Large intestine (tissue), 3 donors: ENCODE measurements around the gene NLRC5. TPM values are rescaled to one million over a fixed set of nuclear protein-coding genes. Genes with fewer than 3 reads are reported as not detected.
A peak's percentile ranks its signal among the peaks of the same experiment; 100 is the strongest.

Experiments
- DNase-seq, 2 donors: peaks; one replicate each; pipeline versions ENCODE4 v3.0.0 to v3.0.0-alpha.2; 2013
- H3K27ac ChIP-seq: one replicate; pipeline ENCODE4 v1.5.1; 2013; ENCODE audit warnings: low read length
- H3K27me3 ChIP-seq: 2 replicates; pipeline ENCODE4 v1.6.1; 2013; ENCODE audit warnings: low read length; ENCODE audit not compliant: control insufficient read depth, insufficient read depth
- H3K36me3 ChIP-seq: 2 replicates; pipeline ENCODE4 v1.6.1; 2013; ENCODE audit warnings: low read length; ENCODE audit not compliant: control insufficient read depth, insufficient read depth
- H3K4me1 ChIP-seq: one replicate; pipeline ENCODE4 v1.6.1; 2013; ENCODE audit warnings: low read length; ENCODE audit not compliant: control insufficient read depth, insufficient read depth
- H3K4me3 ChIP-seq: one replicate; pipeline ENCODE4 v1.5.1; 2013; ENCODE audit warnings: low read length
- H3K9me3 ChIP-seq: one replicate; pipeline ENCODE4 v1.6.1; 2013; ENCODE audit warnings: mild to moderate bottlenecking, low read depth, low read length, moderate library complexity; ENCODE audit not compliant: control insufficient read depth
- WGBS: methylation state at CpG from one replicate; pipeline ENCODE4 v1.1.5; 2013; ENCODE audit warnings: low lambda C conversion rate; ENCODE audit not compliant: insufficient coverage; 5-methylcytosine and 5-hydroxymethylcytosine counted together
- polyA plus RNA-seq: library from polyadenylated mRNA; unstranded; fragments of 120-200 nt; gene quantifications from one replicate; pipeline ENCODE4 v1.2.1, GENCODE V29; 2013

Gene NLRC5
- polyA plus RNA-seq, 1 donor: 11.1 TPM

DNA sequence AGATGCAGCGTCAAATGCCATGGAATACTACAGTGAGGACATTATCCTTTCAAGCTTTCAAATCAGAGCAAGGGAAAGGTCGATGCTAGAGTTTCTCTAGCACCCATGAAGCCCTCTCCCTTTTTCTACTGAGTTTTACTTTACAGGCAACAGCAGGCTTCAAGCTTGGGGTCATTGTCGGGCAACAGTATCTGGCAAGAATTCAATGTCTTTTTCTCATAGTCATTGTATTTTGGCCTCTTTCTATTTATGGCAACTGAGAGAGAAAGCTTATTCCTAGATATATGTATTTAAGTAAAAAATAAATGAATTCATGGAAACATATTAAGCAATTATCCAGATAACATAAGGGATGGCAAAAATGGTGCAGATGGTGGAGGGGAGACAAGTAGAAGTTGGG is 28.0 kb upstream of the NLRC5 start:
- H3K4me1 ChIP-seq: no peaks in the 10 kb centered on the region
- WGBS: no CpG with 5 or more reads among the region's 3 CpGs
- no peak overlapping the region for H3K4me3 ChIP-seq
- H3K9me3 ChIP-seq: no peaks in the 10 kb centered on the region
- no peaks in the 10 kb centered on the region for H3K36me3 ChIP-seq
- no peak for DNase-seq
- H3K27me3 ChIP-seq: no peaks in the 10 kb centered on the region
- no peak overlapping the region for H3K27ac ChIP-seq

DNA sequence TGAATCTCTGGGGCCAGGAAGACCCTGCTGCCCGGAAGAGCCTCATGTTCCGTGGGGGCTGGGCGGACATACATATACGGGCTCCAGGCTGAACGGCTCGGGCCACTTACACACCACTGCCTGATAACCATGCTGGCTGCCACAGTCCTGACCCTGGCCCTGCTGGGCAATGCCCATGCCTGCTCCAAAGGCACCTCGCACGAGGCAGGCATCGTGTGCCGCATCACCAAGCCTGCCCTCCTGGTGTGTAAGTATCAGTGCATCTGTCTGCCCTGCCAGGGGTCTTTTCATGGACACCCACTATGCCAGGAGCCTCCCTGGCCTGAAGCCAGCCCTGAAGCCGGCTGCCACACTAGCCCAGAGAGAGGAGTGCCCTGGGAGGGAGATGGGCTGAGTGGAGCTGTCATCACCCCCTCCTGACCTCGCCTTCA is 27.5 kb upstream of the NLRC5 start, which contains the start of gene CETP:
Gene CETP (plus strand): TSS at position 100 of the 431 bp plus-strand sequence. CDS start 30 bp downstream, at position 130.
- no peak for DNase-seq
- no peaks in the 10 kb centered on the region for H3K9me3 ChIP-seq
- H3K4me1 ChIP-seq: no peaks in the 10 kb centered on the region
- no peaks in the 10 kb centered on the region for H3K27me3 ChIP-seq
- WGBS: no CpG with 5 or more reads among the region's 12 CpGs
- no peak within 1 kb of the TSS for H3K27ac ChIP-seq
- no peaks in the 10 kb centered on the region for H3K36me3 ChIP-seq
- no peak within 1 kb of the TSS for H3K4me3 ChIP-seq

DNA sequence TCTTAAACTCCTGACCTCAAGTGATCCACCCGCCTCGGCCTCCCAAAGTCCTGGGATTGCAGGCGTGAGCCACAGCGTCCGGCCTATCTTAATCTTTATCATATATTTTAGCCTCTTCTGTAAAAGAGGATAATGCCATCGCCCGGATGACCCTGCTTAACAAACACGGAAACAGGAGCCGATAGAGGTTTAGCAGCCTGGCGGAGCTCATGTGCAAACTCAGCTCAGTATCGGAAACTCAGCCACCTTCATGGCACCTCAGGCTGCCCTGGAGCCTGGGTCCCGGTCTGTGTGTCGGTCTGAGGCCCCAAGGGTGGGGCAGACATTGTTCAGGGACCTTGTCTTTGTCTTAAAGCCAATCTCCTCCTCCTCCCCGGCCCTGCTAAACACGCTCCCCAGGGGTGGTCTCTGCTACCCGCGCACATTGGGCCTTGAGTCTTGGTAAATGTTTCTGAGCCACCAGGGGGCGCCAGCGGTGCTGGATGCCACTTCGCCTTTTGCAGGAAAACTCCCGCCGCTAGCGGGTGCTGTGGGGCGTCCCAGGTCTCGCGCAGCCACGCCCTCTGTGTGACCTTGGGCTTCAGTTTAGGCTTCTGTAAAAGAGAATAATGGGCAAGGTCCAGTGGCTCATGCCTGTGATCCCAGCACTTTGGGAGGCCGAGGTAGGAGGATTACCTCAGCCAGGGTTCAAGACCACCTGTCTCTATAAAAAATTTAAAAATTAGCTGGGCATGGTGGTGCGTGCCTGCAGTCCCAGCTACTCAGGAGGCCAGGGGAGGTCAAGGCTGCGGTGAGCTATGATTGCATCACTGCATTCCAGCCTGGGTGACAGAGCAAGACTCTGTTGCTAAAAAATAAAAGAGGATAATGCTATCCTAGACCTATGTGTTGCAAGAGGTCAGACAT is 24.9 kb upstream of the NLRC5 start:
- Histone ChIP-seq H3K9me3 (no peaks in the 10 kb centered on the region), H3K4me1 (no peaks in the 10 kb centered on the region), H3K36me3 (no peaks in the 10 kb centered on the region), H3K27ac (no peak overlapping the region), H3K27me3 (no peaks in the 10 kb centered on the region), H3K4me3 (no peak overlapping the region)
- peak; percentile 74 to 84 for DNase-seq
- no CpG with 5 or more reads among the region's 30 CpGs for WGBS

DNA sequence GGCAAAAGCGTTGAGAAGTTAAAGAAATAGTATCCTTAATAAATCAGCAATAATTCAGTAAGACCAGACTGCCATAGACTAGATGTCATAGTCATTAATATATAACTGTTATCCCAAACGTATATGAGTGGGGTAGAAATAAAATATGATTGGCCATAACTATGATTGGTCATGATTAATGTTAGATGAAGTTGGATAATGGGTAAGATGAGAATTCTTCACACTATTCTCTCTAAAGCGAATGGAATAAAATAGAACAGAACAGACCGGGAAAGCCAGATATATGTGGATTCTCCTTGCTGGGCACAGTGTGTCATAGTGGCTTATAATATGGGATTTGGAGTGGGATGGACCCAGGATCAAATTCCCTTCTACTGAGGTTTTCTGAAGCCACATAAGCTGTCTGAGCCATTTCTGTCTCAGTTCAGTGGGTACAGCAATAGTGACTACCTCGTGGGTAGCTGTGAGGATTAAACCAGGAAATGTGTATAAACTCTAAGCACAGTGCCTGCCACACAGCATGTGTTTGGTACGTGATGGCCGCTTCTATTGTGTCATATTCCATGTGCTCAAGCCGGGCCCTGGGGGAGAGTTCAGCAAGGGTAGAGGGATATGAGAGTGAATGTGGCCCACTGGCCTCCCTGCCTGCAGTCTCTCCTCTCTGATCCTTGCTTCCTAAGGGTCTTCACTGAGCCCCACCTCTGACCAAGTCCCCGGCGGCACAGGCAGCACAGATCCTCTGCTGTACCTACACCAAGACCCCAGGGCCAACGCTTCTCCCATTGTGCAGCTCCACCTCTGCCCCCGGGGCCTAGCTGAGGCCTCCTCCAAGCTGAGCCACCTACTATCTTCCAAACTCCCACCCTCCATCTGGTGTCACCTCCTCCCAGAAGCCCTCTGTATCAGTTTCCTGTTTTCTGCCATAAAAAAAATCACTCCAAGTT is 23.9 kb upstream of the NLRC5 start:
- Histone ChIP-seq H3K27me3 (no peaks in the 10 kb centered on the region), H3K4me1 (no peaks in the 10 kb centered on the region), H3K4me3 (no peak overlapping the region), H3K36me3 (no peaks in the 10 kb centered on the region), H3K27ac (no peak overlapping the region), H3K9me3 (no peaks in the 10 kb centered on the region)
- no peak for DNase-seq
- WGBS: 93% methylated on average over 3 of the region's 12 CpGs

DNA sequence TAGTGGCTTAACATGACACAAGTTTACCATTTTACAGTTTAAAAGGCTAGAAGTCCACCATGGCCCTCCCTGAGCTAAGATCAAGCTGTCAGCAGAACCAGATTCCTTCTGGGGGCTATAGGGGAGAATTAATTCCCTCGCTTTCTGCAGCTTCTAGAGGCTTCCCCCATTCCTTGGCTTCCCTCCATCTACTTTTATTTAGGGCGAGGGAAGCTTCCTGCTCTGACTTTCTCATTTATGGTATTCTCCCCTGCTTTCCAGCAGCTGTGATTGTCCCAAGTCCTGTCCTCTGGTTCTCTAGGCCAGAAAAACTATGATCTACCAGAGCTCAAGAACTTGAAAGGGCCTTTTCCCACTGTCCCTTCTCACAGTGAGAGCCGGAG is 23.3 kb upstream of the NLRC5 start:
- no peak for DNase-seq
- H3K4me1 ChIP-seq: no peaks in the 10 kb centered on the region
- H3K36me3 ChIP-seq: no peaks in the 10 kb centered on the region
- H3K4me3 ChIP-seq: no peak overlapping the region
- no peak overlapping the region for H3K27ac ChIP-seq
- no CpG with 5 or more reads among the region's 3 CpGs for whole genome bisulfite sequencing
- H3K27me3 ChIP-seq: no peaks in the 10 kb centered on the region
- no peaks in the 10 kb centered on the region for H3K9me3 ChIP-seq

DNA sequence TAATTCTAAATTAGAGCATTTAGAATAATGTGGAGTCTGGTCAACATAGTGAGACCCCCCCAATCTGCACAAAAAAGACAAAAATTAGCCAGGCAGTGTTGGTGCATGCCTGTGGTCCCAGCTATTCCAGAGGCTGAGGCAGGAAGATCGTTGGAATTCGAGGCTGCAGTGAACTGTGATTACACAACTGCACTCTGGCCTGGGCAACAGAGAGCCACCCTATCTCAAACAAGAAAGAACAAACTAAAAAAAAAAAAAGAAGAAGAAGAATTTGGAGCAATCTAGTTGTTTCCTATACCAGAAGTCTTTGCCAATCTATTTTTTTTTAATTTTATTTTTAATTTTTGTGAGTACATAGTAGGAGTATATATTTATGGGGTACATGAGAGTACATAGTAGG is 21.6 kb upstream of the NLRC5 start:
- H3K9me3 ChIP-seq: no peaks in the 10 kb centered on the region
- H3K4me1 ChIP-seq: no peaks in the 10 kb centered on the region
- H3K27me3 ChIP-seq: no peaks in the 10 kb centered on the region
- H3K4me3 ChIP-seq: no peak overlapping the region
- no peak for DNase-seq
- no peak overlapping the region for H3K27ac ChIP-seq
- no CpG with 5 or more reads among the region's 2 CpGs for WGBS
- H3K36me3 ChIP-seq: no peaks in the 10 kb centered on the region

DNA sequence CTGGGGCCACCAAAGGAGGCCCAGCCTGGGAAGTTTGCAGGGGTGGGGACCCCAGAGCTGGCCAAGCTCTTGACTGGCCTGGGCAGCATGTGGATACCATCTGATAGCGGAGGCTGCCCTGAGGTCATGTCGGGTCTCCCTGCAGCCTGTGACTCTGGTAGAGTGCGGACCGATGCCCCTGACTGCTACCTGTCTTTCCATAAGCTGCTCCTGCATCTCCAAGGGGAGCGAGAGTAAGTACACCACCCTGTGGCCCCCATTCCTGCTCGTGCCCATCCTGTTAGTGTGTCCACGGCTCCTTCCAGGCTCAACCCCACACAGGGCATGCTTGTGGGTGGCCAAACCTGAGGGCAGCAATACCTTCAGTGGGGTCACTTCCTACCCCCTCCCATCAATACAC is 19.6 kb upstream of the NLRC5 start:
- no CpG with 5 or more reads among the region's 7 CpGs for WGBS
- Histone ChIP-seq H3K4me3 (no peak overlapping the region), H3K9me3 (no peaks in the 10 kb centered on the region), H3K36me3 (no peaks in the 10 kb centered on the region), H3K27me3 (no peaks in the 10 kb centered on the region), H3K27ac (no peak overlapping the region), H3K4me1 (no peaks in the 10 kb centered on the region)
- no peak for DNase-seq

DNA sequence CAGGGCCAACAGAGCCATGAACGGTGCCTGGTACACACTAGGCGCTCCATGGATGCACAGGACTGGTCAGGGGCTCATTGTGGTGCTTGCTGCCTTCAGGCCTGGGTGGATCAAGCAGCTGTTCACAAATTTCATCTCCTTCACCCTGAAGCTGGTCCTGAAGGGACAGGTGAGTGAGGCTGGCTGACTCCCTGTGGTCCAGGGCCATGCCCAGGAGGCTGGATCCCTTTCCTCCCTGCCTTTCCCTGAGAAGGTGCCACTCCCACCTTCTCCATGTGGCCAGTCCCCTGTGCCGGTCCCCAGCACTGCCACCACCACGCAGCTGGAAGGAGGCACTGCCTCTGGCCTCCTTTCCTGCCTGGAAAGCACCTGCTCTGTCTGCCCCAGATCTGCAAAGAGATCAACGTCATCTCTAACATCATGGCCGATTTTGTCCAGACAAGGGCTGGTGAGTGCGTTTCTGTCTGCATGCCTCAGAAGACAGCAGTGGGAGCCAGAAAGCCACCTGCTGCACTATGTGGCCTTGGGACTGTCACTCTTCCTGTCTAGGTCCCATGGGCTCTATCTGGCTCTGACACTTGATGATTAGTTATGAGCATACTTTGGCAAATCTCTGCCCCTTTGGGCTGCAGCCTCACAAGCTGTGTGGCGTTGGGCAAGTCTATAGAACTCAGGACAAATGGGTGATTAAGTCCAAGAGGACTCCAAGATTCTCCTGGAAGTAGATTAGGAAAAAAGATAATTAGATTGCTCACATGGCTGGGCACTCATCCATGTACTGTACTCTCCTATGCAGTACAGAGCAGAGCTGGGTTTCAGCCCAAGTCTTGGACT is 18.2 kb upstream of the NLRC5 start:
- Histone ChIP-seq H3K27me3 (no peaks in the 10 kb centered on the region), H3K27ac (no peak overlapping the region), H3K4me3 (no peak overlapping the region), H3K9me3 (no peaks in the 10 kb centered on the region), H3K36me3 (no peaks in the 10 kb centered on the region), H3K4me1 (no peaks in the 10 kb centered on the region)
- WGBS: no CpG with 5 or more reads among the region's 8 CpGs
- no peak for DNase-seq

DNA sequence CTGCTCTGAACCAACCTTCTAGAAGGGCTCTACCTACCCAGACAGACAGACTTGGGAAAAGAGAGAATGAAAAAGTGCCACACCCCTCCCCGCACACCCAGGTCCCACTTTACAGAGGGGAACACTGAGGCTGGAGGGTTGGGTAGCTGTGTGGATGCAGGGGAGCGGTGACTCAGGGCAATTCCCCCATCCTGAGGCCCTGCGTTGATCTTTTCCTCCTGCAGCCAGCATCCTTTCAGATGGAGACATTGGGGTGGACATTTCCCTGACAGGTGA is 17.7 kb upstream of the NLRC5 start:
- H3K4me3 ChIP-seq: no peak overlapping the region
- no CpG with 5 or more reads among the region's 3 CpGs for WGBS
- H3K4me1 ChIP-seq: no peaks in the 10 kb centered on the region
- no peaks in the 10 kb centered on the region for H3K27me3 ChIP-seq
- no peaks in the 10 kb centered on the region for H3K36me3 ChIP-seq
- no peak for DNase-seq
- no peak overlapping the region for H3K27ac ChIP-seq
- H3K9me3 ChIP-seq: no peaks in the 10 kb centered on the region
